Body of pancreas (tissue), 4 donors: Measurements from ENCODE around the gene RFXANK.
A peak's percentile ranks its signal among the peaks of the same experiment; 100 is the strongest.

Source experiments
- POLR2A ChIP-seq, 3 donors: fragments of 450-650 bp; IDR thresholded peaks; one replicate each; pipeline ENCODE4 v1.6.1; 2016; ENCODE audit warnings: antibody characterized with exemption in 3 of 3, mild to moderate bottlenecking in 2 of 3
- TF ChIP-seq, protein P1 (sequence below), 7 experiments: fragments of 450-650 bp in 4 of 7; fragments of 200-600 bp in 3 of 7; sonication (generic) in 3 of 7; IDR thresholded peaks; one replicate each; pipeline ENCODE4 v1.5.1; 2016 to 2019; ENCODE audit warnings: antibody characterized with exemption in 7 of 7

DNA sequence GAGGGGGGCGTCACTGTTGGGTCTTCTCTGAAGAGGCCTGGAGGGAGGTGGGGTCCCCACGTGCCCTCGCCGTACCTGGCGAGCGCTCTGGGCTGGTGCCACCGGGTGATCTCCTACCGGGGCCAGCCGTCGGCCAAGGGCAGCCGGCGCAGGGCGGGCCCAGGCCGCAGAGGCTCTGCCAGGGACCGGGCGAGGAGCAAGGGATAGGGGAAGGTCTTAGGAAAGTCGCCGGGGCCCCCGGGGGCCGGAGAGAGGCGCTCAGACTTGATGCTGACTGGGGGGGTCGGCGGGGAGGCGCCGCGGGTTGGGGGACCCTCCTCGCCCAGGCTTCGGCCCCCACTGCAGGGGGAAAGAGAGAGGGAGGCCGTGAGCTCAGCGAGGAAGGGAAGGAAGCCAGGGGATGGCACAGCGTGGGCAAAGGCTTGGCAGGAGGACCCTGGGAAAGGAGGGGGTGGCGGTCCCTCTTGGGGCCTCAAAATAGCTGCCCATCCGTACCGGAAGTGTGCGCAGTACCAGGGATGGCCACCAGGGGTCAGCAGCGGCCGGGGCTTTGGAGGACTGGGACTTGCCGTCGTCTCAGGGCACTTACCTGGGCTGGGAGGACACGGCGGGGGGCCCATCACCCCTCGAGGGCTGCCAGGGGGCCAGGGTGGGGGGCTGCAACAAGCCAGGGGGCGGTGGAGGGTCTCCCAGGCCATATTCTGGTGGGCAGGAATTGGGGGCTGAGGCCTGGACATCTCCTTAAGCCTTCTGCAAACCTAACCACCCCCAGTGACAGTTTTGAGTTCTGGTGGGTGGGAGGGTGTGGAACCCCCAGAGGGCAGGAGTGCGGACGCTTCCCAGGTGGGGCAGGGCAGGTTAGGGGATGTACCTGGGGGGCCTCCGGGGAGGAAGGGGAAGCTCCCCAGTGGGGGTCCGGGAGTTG lies 46.1 kb upstream of the RFXANK start:
- TF ChIP-seq, protein P1, sequence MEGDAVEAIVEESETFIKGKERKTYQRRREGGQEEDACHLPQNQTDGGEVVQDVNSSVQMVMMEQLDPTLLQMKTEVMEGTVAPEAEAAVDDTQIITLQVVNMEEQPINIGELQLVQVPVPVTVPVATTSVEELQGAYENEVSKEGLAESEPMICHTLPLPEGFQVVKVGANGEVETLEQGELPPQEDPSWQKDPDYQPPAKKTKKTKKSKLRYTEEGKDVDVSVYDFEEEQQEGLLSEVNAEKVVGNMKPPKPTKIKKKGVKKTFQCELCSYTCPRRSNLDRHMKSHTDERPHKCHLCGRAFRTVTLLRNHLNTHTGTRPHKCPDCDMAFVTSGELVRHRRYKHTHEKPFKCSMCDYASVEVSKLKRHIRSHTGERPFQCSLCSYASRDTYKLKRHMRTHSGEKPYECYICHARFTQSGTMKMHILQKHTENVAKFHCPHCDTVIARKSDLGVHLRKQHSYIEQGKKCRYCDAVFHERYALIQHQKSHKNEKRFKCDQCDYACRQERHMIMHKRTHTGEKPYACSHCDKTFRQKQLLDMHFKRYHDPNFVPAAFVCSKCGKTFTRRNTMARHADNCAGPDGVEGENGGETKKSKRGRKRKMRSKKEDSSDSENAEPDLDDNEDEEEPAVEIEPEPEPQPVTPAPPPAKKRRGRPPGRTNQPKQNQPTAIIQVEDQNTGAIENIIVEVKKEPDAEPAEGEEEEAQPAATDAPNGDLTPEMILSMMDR (IDR thresholded peaks at IDR 0.05) = peak; percentile 86 to 98 (median 93)
- TF ChIP-seq POLR2A (IDR thresholded peaks at IDR 0.05) = no peak
